ENCODE data around the gene UGP2. TPM values are rescaled to one million over a fixed set of nuclear protein-coding genes. Genes with fewer than 3 reads are reported as not detected.
"Not testable (repeated sequence)": the region's sequence is repeated elsewhere in the genome, so short reads cannot be mapped to it uniquely, and the experiment has no call there.

UGP2 gene
- total and polyA plus RNA-seq, 2 donors (not counting 1 experiment from before 2014, with no cell fraction given), result 19.1 to 68.8 TPM

GRCh38 chr2:63801455-63801854 is 40.2 kb upstream of the UGP2 start:
- H3K27me3 Mint-ChIP-seq, result no peaks in the 10 kb centered on the region
- Histone ChIP-seq H3K4me2 (replicated peaks; ENCODE audit: low read depth, low read length, poor library complexity, severe bottlenecking) (no peak overlapping the region), H3K4me1 (ENCODE audit: control insufficient read depth in 2 of 2, insufficient read depth in 2 of 2, low read length in 2 of 2) (no peaks in the 10 kb centered on the region), H3K9me3 (ENCODE audit: control extremely low read depth in 1 of 3, control insufficient read depth in 2 of 3, insufficient read depth in 1 of 3, low read length in 2 of 3) (peaks cover 0 to 5% (median 1%) of the 10 kb centered on the region in 3 donors), H3K27ac (ENCODE audit: low read length in 2 of 2) (no peak overlapping the region), H4K20me1 (ENCODE audit: control insufficient read depth, insufficient read depth, low read length, poor library complexity, severe bottlenecking) (no peaks in the 10 kb centered on the region), H3K36me3 (replicated peaks in 1 of 2; ENCODE audit: control extremely low read depth in 1 of 2, control insufficient read depth in 1 of 2, extremely low read depth in 1 of 2, insufficient read depth in 2 of 2, low read length in 1 of 2) (no peaks in the 10 kb centered on the region), H2AFZ (ENCODE audit: insufficient read depth, low read depth, low read length, poor library complexity, severe bottlenecking) (no peak overlapping the region), H3K4me3 (ENCODE audit: control extremely low read depth in 1 of 5, extremely low read depth in 1 of 5, insufficient read depth in 1 of 5, low read depth in 2 of 5, low read length in 4 of 5) (no peak overlapping the region), H3K9ac (ENCODE audit: low read length) (no peak overlapping the region), H3K79me2 (ENCODE audit: control insufficient read depth, insufficient read depth, low read length) (no peaks in the 10 kb centered on the region), H3K27me3 (replicated peaks in 1 of 4; ENCODE audit: control extremely low read depth in 1 of 4, control insufficient read depth in 3 of 4, insufficient read depth in 4 of 4, low read length in 3 of 4) (no peaks in the 10 kb centered on the region)
- no peak for DNase-seq
- CTCF ChIA-PET, result interaction anchor here (0.9 kb wide), 1 partner anchor 103 kb away, joined by 3 read pairs; no protein-coding TSS in a partner anchor
- peaks cover 3% of the 10 kb centered on the region for H3K9me3 Mint-ChIP-seq (ENCODE audit: insufficient read depth)
- intact Hi-C loops (cut with micrococcal nuclease), result no loop called here
- no peak for ATAC-seq (ENCODE audit: low read depth)
- H3K4me3 Mint-ChIP-seq, result no peak overlapping the region
- 93% methylated on average over 5 of the region's 6 CpGs for WGBS (ENCODE audit: insufficient coverage)
- no peak overlapping the region for H3K27ac Mint-ChIP-seq
- TF ChIP-seq EZH2 (IDR thresholded peaks at IDR 0.05; ENCODE audit: borderline replicate concordance, insufficient read depth, low read depth, low read length, poor library complexity, severe bottlenecking) (no peak), CTCF (IDR thresholded peaks at IDR 0.05) (no peak)
- POLR2A ChIA-PET, result no interaction called here
- no peaks in the 10 kb centered on the region for H3K4me1 Mint-ChIP-seq

- H3K27me3 Mint-ChIP-seq, result no peaks in the 10 kb centered on the region
- Histone ChIP-seq H3K27ac (ENCODE audit: low read length in 2 of 2) (no peak overlapping the region), H3K9me3 (ENCODE audit: control extremely low read depth in 1 of 3, control insufficient read depth in 2 of 3, insufficient read depth in 1 of 3, low read length in 2 of 3) (peaks cover 0 to 9% (median 1%) of the 10 kb centered on the region in 3 donors), H3K27me3 (replicated peaks in 1 of 4; ENCODE audit: control extremely low read depth in 1 of 4, control insufficient read depth in 3 of 4, insufficient read depth in 4 of 4, low read length in 3 of 4) (no peaks in the 10 kb centered on the region), H3K9ac (ENCODE audit: low read length) (no peak overlapping the region), H3K36me3 (replicated peaks in 1 of 2; ENCODE audit: control extremely low read depth in 1 of 2, control insufficient read depth in 1 of 2, extremely low read depth in 1 of 2, insufficient read depth in 2 of 2, low read length in 1 of 2) (no peaks in the 10 kb centered on the region), H3K4me3 (ENCODE audit: control extremely low read depth in 1 of 5, extremely low read depth in 1 of 5, insufficient read depth in 1 of 5, low read depth in 2 of 5, low read length in 4 of 5) (no peak overlapping the region), H2AFZ (ENCODE audit: insufficient read depth, low read depth, low read length, poor library complexity, severe bottlenecking) (no peak overlapping the region), H3K4me2 (replicated peaks; ENCODE audit: low read depth, low read length, poor library complexity, severe bottlenecking) (no peak overlapping the region), H3K4me1 (ENCODE audit: control insufficient read depth in 2 of 2, insufficient read depth in 2 of 2, low read length in 2 of 2) (no peaks in the 10 kb centered on the region), H4K20me1 (ENCODE audit: control insufficient read depth, insufficient read depth, low read length, poor library complexity, severe bottlenecking) (no peaks in the 10 kb centered on the region), H3K79me2 (ENCODE audit: control insufficient read depth, insufficient read depth, low read length) (no peaks in the 10 kb centered on the region)
- TF ChIP-seq EZH2 (IDR thresholded peaks at IDR 0.05; ENCODE audit: borderline replicate concordance, insufficient read depth, low read depth, low read length, poor library complexity, severe bottlenecking) (no peak), CTCF (IDR thresholded peaks at IDR 0.05) (no peak)
- no peaks in the 10 kb centered on the region for H3K4me1 Mint-ChIP-seq
- peaks cover 3% of the 10 kb centered on the region for H3K9me3 Mint-ChIP-seq (ENCODE audit: insufficient read depth)
- no peak overlapping the region for H3K4me3 Mint-ChIP-seq
- intact Hi-C loops (cut with micrococcal nuclease), result no loop called here
- CTCF ChIA-PET, result no interaction called here
- DNase-seq (no peak), ATAC-seq (ENCODE audit: low read depth) (no peak)
- no peak overlapping the region for H3K27ac Mint-ChIP-seq
- POLR2A ChIA-PET, result no interaction called here
These were observed 36.3 kb upstream of the UGP2 start for GRCh38 chr2:63805412-63805811.

GRCh38 chr2:63808036-63808435 is 33.7 kb upstream of the UGP2 start:
- POLR2A ChIA-PET; H3K36me3 ChIP-seq (replicated peaks in 1 of 2; ENCODE audit: control extremely low read depth in 1 of 2, control insufficient read depth in 1 of 2, extremely low read depth in 1 of 2, insufficient read depth in 2 of 2, low read length in 1 of 2); H3K27ac ChIP-seq (ENCODE audit: low read length in 2 of 2); H3K4me3 Mint-ChIP-seq; CTCF ChIA-PET; H3K27me3 ChIP-seq (replicated peaks in 1 of 4; ENCODE audit: control extremely low read depth in 1 of 4, control insufficient read depth in 3 of 4, insufficient read depth in 4 of 4, low read length in 3 of 4); H3K27me3 Mint-ChIP-seq; H3K4me1 ChIP-seq (ENCODE audit: control insufficient read depth in 2 of 2, insufficient read depth in 2 of 2, low read length in 2 of 2); H3K9me3 ChIP-seq (ENCODE audit: control extremely low read depth in 1 of 3, control insufficient read depth in 2 of 3, insufficient read depth in 1 of 3, low read length in 2 of 3); H3K4me2 ChIP-seq (replicated peaks; ENCODE audit: low read depth, low read length, poor library complexity, severe bottlenecking); ATAC-seq (ENCODE audit: low read depth); H3K9ac ChIP-seq (ENCODE audit: low read length); H3K4me1 Mint-ChIP-seq; H3K79me2 ChIP-seq (ENCODE audit: control insufficient read depth, insufficient read depth, low read length); H2AFZ ChIP-seq (ENCODE audit: insufficient read depth, low read depth, low read length, poor library complexity, severe bottlenecking); intact Hi-C loops (cut with micrococcal nuclease); H3K4me3 ChIP-seq (ENCODE audit: control extremely low read depth in 1 of 5, extremely low read depth in 1 of 5, insufficient read depth in 1 of 5, low read depth in 2 of 5, low read length in 4 of 5); H3K9me3 Mint-ChIP-seq (ENCODE audit: insufficient read depth); H3K27ac Mint-ChIP-seq; H4K20me1 ChIP-seq (ENCODE audit: control insufficient read depth, insufficient read depth, low read length, poor library complexity, severe bottlenecking); DNase-seq: not testable (repeated sequence)
- 100% methylated on average over 1 of the region's 6 CpGs for WGBS (ENCODE audit: insufficient coverage)

Measured in B cell (primary cell).